DMS 273 (cell line): ENCODE measurements around the gene TIMM29.
A peak's percentile ranks its signal among the peaks of the same experiment; 100 is the strongest.

Source experiments
- DNase-seq: peaks from one replicate; lab custom pipeline; 2025; ENCODE audit not compliant: unreplicated experiment; lab: John Stamatoyannopoulos, UW

TIMM29 gene

DNA sequence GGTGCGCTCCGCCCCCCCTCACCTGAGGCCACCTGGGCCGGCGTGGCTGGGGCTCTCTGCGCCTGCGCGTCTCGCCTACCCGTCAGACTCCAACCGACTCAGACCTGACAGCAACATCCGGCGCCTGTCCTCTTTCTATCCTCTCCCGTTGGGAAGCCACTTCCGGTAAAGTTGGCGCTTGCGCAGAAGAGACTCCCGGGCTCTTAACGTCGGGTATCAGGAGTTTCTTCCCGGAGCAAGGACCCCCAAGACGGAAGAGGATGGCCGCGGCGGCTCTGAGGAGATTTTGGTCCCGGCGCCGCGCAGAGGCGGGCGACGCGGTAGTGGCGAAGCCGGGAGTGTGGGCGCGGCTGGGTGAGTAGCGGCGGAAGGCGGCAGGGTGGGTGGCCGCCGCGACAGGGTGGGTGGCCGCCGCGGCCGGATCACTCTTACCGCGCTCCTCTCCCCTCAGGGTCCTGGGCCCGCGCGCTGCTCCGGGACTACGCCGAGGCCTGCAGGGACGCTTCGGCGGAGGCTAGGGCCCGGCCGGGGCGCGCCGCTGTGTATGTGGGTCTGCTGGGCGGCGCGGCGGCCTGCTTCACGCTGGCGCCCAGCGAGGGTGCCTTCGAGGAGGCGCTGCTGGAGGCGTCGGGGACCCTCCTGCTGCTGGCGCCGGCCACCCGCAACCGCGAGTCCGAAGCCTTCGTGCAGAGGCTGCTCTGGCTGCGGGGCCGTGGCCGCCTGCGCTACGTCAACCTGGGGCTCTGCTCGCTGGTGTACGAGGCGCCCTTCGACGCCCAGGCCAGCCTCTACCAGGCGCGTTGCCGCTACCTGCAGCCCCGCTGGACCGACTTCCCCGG is at the start of gene TIMM29, which contains the start of gene YIPF2:
TIMM29 (plus strand) TSS at position 249 of the 839 bp plus-strand sequence; CDS start at position 261, 12 bp downstream.
YIPF2 (minus strand) TSS at position 77 of the 839 bp plus-strand sequence. CDS start 229 bp downstream, outside the sequence.
- DNase-seq: peak; percentile 99

DNA sequence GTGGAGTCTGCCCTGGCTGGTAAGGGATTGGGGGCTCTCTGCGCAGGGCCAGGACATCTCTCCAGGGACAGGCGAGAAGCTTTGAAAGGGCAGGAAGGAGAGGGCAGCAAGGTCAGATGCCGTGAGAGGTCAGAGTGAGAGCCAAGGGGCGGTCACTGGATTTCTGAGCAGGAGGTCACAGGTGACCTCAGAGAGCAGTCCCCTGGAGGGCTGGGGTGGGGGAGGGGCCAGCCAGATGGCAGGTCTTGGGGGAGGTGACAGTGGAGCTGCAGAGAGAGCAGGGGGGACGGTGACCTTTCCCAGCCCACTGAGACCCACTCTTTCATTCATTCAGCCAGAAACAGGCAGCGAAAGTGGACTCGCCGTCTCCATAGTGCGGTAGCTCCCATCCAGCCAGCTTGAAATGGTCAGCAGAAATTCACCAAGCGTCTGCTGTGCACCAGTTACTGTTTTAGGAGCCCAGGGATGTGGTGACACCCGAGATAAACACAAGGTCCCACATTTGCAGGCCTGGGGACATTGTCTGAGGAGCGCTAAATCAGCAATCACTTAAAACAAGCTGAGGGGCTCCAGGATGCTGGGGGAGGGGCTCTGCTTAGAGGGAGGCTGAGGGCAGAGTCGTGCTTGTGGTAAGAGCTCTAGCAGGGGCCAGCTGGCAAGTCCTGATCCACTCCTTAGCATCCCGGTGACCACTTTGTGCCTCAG is 47.1 kb upstream of the TIMM29 start:
- DNase-seq: no peak

DNA sequence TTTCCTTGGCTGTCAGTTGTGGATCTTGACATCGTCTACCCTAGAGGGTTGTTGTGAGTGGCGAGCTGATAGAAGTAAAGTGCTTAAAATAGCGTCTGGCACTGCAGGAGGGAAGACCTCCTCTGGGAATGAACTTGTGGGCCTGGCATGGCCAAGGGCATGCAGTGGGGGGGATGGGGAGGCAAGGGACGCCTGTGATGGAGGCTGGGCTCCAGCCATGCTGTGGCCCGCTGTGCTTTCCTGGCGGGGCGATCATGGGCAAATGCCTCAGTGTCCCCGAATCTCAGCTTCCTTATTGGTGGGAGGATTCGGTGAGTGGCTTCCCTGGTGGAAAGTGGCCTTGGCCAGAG is 46.5 kb upstream of the TIMM29 start:
- no peak for DNase-seq

DNA sequence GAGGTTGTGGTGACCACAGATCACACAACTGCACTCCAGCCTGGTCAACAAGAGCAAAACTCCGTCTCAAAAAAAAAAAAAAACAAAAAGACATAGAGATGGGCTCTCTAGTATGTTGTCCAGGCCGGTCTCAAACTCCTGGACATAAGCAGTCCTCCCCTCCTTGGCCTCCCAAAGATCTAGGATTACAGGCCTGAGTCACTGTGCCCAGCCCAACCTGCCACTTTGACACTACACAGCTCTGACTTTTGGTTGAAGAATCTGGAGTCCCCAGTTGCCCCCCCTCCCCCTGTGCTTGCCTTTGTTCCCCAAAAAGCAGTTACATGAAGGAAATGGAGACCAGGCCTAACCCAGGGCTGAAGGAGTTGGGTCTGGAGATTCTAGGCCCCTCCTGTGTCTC is 44.3 kb upstream of the TIMM29 start:
- no peak for DNase-seq

GRCh38 chr19:10885201-10886169 is 43.1 kb upstream of the TIMM29 start:
- DNase-seq: no peak

GRCh38 chr19:10887616-10888367 is 40.8 kb upstream of the TIMM29 start:
- peak; percentile 52 for DNase-seq

GRCh38 chr19:10888421-10888866 is 40.2 kb upstream of the TIMM29 start:
- DNase-seq: peak; percentile 96

GRCh38 chr19:10889880-10890279 is 38.7 kb upstream of the TIMM29 start:
- no peak for DNase-seq

DNA sequence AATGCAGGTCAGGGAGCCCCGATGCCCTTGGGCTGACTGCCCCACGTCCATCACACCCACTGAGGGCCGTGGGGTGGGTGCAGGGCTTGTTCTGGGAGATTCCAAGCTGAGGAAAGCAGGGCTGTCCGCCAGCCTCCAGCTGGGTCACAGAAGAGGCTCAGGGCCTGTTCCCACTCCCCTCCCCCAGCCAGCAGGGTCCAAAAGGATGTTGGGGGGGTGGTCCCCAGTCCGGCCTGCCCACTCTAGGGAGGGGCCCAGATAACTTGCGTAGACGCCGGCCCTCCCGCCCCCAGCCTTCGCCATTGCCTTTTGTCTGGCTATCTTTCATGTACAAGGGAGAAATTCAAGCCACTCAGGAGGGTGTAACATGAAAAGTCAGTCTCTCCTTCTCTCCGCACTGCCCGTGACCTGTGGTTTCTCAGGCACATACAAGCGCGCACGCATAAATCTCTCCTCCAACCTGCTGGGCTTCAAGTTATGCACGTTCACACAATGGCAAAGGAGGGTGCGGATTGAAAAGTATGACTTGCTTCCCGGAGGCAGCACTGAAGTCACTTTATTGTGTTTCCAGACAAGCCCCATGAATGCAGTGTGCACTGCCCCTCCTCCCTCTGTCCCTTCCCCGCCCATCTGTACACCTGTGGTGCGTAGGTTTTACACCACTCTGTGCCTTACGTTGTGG is 37.1 kb upstream of the TIMM29 start:
- DNase-seq: peak; percentile 37

GRCh38 chr19:10892256-10892655 is 36.4 kb upstream of the TIMM29 start:
- peak; percentile 84 for DNase-seq

- no peak for DNase-seq
These were observed 33.7 kb upstream of the TIMM29 start for GRCh38 chr19:10894911-10895213.

GRCh38 chr19:10895363-10895762 is 33.2 kb upstream of the TIMM29 start:
- no peak for DNase-seq

- no peak for DNase-seq
These were observed 32.7 kb upstream of the TIMM29 start for GRCh38 chr19:10895920-10896319.

DNA sequence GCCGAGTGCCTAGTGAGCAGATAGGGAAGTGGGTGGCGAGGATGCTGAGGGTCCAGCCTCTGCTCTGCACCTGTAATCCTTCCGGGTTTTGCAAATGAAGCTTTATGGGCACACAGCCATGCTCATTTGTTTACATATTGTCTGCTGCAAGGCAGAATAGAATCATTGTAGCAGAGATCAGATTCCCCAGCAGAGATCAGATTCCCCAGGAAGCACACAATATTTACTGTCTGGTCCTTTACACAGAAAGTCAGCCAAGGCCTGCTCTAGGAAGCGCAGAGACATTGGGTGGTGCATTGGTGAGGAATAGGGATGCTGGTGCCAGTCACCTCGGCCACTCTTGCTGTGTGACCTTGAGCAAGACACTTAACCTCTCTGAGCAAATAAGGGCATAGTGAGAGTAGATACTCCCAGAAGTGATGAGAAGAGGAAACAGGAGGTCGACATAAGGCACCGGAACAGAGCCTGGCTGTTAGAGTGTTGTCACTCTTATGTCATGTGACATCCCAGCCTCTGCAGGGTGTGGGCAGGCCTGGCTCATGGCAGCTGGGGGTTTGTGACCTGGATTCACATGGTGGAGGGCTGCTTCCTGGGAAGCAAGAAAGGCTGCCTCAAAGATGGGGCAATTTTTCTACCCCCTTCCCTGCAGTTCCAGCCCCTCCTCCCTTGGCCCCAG is 31.6 kb upstream of the TIMM29 start:
- DNase-seq: peak; percentile 73

- peak; percentile 54 for DNase-seq
These were observed 30.0 kb upstream of the TIMM29 start for GRCh38 chr19:10898633-10899032.

DNA sequence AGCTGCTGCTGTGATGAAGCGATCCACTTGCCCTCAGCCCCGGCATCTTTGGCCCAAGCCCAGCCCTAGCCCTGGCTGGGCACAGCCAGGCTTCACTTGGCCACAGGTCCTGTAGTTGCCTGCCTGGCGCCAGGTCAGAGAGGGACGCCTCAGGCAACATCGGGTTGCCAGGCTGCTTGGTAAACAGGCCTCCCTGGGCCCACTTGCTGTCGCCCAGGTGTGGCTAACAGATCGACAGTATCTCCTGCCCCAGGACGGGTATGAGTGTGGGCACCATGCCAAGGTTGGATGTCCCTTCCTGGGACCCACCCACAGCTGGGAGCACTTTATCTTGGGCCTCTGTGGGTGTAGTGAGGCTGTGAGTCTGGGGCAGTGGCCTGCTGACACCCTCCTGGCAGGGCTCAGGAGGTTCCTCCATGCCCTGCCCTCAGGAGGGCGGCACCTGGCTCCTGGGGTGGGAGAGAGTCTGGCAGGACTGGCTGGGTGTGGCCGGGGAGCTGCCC is 29.4 kb upstream of the TIMM29 start:
- DNase-seq: peak; percentile 73

- no peak for DNase-seq
These were observed 20.7 kb upstream of the TIMM29 start for GRCh38 chr19:10907925-10908324.

GRCh38 chr19:10908380-10908960 is 20.1 kb upstream of the TIMM29 start:
- no peak for DNase-seq
